Keratinocyte (primary cell): ENCODE data around the gene L3MBTL4.

Experiments
- EZH2 ChIP-seq: IDR thresholded peaks from one replicate; pipeline ENCODE4 v1.6.1; 2012; ENCODE audit warnings: inconsistent platforms, mild to moderate bottlenecking, low read length, moderate library complexity
- TF ChIP-seq, protein P1 (sequence below), 3 experiments: IDR thresholded peaks in 1 of 3; conservative IDR thresholded peaks in 1 of 3; optimal IDR thresholded peaks in 1 of 3; 2 replicates in 2 of 3; 3 replicates in 1 of 3; pipeline versions ENCODE3 to v1.5.1; 2011; ENCODE audit warnings: low read length in 3 of 3, mild to moderate bottlenecking in 3 of 3, moderate library complexity in 2 of 3, control low read depth in 1 of 3, inconsistent platforms in 1 of 3; ENCODE audit not compliant: insufficient read depth in 2 of 3; ENCODE audit errors: extremely low read depth in 1 of 3

DNA sequence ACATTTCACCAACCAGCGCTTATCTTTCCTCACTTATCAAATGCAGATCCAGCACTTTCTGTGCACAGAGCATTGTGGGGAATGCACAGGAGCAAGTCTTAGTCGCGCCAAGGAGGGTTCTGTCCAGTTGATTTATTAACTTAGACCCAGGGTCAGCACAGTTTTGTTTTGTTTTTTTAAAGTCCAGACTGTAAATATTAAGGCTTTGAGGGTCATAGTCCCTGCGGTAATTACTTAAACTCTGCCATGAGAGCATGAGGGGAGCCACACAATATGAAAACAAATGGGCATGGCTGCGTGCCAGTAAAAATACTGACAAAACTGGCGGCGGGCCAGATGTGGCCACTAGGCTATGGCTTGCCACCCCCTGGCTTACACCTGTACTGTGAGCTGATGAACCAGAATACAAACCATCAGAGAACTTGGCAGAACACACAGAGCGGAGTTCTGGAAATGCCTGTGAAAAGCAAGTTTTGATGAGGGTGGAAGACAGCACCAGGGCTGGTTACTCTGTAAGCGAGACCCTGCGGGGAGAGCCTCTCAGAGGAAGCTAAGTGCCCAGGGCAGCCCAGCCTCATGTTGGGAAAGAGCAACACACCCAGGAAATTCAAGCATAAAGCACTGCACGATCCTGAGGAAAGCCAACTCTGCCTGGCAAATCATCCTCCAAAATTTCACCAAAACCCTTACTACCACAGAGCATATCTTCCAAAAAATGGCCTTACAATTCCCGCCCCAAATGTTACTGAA, 43.6 kb downstream of the L3MBTL4 start:
- TF ChIP-seq EZH2 = no peak
- TF ChIP-seq, protein P1, sequence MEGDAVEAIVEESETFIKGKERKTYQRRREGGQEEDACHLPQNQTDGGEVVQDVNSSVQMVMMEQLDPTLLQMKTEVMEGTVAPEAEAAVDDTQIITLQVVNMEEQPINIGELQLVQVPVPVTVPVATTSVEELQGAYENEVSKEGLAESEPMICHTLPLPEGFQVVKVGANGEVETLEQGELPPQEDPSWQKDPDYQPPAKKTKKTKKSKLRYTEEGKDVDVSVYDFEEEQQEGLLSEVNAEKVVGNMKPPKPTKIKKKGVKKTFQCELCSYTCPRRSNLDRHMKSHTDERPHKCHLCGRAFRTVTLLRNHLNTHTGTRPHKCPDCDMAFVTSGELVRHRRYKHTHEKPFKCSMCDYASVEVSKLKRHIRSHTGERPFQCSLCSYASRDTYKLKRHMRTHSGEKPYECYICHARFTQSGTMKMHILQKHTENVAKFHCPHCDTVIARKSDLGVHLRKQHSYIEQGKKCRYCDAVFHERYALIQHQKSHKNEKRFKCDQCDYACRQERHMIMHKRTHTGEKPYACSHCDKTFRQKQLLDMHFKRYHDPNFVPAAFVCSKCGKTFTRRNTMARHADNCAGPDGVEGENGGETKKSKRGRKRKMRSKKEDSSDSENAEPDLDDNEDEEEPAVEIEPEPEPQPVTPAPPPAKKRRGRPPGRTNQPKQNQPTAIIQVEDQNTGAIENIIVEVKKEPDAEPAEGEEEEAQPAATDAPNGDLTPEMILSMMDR (optimal IDR thresholded peaks at IDR 0.05 in 1 of 3, IDR thresholded peaks at IDR 0.05 in 1 of 3, conservative IDR thresholded peaks at IDR 0.05 in 1 of 3; ENCODE audit: extremely low read depth in 1 of 3, insufficient read depth in 2 of 3, low read length in 3 of 3) = no peak
